ENCODE measurements around the gene HNRNPLL.

DNA sequence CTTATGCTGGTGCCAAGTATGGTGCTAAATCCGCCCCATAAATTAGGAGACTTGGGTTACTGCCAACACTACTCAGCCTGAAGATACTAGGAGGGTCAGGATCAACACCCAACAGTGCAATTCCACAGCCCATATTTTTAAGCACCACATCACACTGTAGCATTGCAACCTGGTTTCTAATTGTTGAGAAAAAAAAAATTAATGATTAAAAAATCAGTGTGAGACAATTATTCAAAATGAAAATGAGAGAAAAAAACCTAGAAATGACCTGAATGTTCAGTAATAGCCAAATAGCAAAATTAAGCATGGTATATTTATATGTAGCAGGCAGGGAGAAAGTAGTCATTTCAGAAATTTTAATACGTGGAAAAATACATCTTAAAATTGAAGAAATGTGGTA is 29.2 kb upstream of the HNRNPLL start:
- TF ChIP-seq, protein P1, sequence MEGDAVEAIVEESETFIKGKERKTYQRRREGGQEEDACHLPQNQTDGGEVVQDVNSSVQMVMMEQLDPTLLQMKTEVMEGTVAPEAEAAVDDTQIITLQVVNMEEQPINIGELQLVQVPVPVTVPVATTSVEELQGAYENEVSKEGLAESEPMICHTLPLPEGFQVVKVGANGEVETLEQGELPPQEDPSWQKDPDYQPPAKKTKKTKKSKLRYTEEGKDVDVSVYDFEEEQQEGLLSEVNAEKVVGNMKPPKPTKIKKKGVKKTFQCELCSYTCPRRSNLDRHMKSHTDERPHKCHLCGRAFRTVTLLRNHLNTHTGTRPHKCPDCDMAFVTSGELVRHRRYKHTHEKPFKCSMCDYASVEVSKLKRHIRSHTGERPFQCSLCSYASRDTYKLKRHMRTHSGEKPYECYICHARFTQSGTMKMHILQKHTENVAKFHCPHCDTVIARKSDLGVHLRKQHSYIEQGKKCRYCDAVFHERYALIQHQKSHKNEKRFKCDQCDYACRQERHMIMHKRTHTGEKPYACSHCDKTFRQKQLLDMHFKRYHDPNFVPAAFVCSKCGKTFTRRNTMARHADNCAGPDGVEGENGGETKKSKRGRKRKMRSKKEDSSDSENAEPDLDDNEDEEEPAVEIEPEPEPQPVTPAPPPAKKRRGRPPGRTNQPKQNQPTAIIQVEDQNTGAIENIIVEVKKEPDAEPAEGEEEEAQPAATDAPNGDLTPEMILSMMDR (IDR thresholded peaks at IDR 0.05), result no peak
- TF ChIP-seq POLR2A (IDR thresholded peaks at IDR 0.05) (no peak), EP300 (IDR thresholded peaks at IDR 0.05; ENCODE audit: low read depth) (no peak), POLR2AphosphoS5 (IDR thresholded peaks at IDR 0.05) (no peak)

Data from transverse colon (tissue), 4 donors.